ENCODE data around the gene CATSPERB. TPM values are rescaled to one million over a fixed set of nuclear protein-coding genes. Genes with fewer than 3 reads are reported as not detected.

CATSPERB gene
- total RNA-seq, 1 donor from 2014 or later: not detected

GRCh38 chr14:91586410-91586809 is 145.5 kb downstream of the CATSPERB start:
- H3K36me3 Mint-ChIP-seq (ENCODE audit: low read depth): peaks cover 2% of the 10 kb centered on the region
- H3K4me3 Mint-ChIP-seq: no peak overlapping the region
- DNase-seq: no peak
- peaks cover 11% of the 10 kb centered on the region for H3K27me3 Mint-ChIP-seq
- no peak for ATAC-seq (ENCODE audit: low read depth)
- ChIA-PET POLR2A (no interaction called here), CTCF (no interaction called here)
- TF ChIP-seq, protein P1, sequence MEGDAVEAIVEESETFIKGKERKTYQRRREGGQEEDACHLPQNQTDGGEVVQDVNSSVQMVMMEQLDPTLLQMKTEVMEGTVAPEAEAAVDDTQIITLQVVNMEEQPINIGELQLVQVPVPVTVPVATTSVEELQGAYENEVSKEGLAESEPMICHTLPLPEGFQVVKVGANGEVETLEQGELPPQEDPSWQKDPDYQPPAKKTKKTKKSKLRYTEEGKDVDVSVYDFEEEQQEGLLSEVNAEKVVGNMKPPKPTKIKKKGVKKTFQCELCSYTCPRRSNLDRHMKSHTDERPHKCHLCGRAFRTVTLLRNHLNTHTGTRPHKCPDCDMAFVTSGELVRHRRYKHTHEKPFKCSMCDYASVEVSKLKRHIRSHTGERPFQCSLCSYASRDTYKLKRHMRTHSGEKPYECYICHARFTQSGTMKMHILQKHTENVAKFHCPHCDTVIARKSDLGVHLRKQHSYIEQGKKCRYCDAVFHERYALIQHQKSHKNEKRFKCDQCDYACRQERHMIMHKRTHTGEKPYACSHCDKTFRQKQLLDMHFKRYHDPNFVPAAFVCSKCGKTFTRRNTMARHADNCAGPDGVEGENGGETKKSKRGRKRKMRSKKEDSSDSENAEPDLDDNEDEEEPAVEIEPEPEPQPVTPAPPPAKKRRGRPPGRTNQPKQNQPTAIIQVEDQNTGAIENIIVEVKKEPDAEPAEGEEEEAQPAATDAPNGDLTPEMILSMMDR (IDR thresholded peaks at IDR 0.05): no peak
- no peaks in the 10 kb centered on the region for H3K4me1 Mint-ChIP-seq
- intact Hi-C loops (cut with micrococcal nuclease): no loop called here
- no peak overlapping the region for H3K27ac Mint-ChIP-seq
- peaks cover 13% of the 10 kb centered on the region for H3K9me3 Mint-ChIP-seq

- peaks cover 13% of the 10 kb centered on the region for H3K9me3 Mint-ChIP-seq
- ChIA-PET CTCF (no interaction called here), POLR2A (no interaction called here)
- peaks cover 11% of the 10 kb centered on the region for H3K27me3 Mint-ChIP-seq
- intact Hi-C loops (cut with micrococcal nuclease): no loop called here
- H3K4me1 Mint-ChIP-seq: no peaks in the 10 kb centered on the region
- no peak overlapping the region for H3K27ac Mint-ChIP-seq
- ATAC-seq (ENCODE audit: low read depth): no peak
- H3K36me3 Mint-ChIP-seq (ENCODE audit: low read depth): peaks cover 2% of the 10 kb centered on the region
- TF ChIP-seq, protein P1 (IDR thresholded peaks at IDR 0.05): no peak
- no peak for DNase-seq
- no peak overlapping the region for H3K4me3 Mint-ChIP-seq
These were observed 146.0 kb downstream of the CATSPERB start for GRCh38 chr14:91585856-91586255.

DNA sequence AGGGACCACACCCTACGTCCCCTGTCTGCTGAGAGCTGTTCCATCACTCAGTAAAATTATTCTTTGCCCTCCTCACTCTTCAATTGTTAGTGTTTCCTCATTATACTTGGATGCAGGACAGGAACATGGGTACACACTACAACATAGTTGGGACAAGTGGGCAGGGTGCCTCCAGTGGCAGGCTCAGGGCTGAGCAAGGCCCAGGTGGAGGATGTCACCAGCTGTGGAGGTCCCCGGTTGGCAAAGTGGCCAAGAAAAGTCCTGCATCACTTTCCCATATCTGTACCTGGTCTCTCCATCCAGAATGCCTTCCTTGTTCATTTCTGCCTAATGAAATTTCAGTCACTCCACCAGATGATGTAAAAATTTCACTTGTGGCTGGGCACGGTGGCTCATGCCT is 149.1 kb downstream of the CATSPERB start:
- no peak overlapping the region for H3K27ac Mint-ChIP-seq
- POLR2A ChIA-PET: no interaction called here

GRCh38 chr14:91580876-91581577 is 150.9 kb downstream of the CATSPERB start:
- intact Hi-C loops (cut with micrococcal nuclease): no loop called here
- DNase-seq (no peak), ATAC-seq (ENCODE audit: low read depth) (no peak)
- TF ChIP-seq, protein P1 (IDR thresholded peaks at IDR 0.05): no peak
- Mint-ChIP-seq H3K36me3 (ENCODE audit: low read depth) (peaks cover 2% of the 10 kb centered on the region), H3K4me1 (no peaks in the 10 kb centered on the region), H3K9me3 (peaks cover 11% of the 10 kb centered on the region), H3K4me3 (no peak overlapping the region), H3K27me3 (peaks cover 14% of the 10 kb centered on the region), H3K27ac (no peak overlapping the region)
- ChIA-PET POLR2A (no interaction called here), CTCF (interaction anchor here (0.5 to 1.1 kb wide), 2 partner anchors 26 to 46 kb away, joined by 3 read pairs; no protein-coding TSS in a partner anchor)

More for the DNA sequence above, 149.1 kb downstream of the CATSPERB start:
- TF ChIP-seq, protein P1 (IDR thresholded peaks at IDR 0.05): no peak
- H3K4me3 Mint-ChIP-seq: no peak overlapping the region
- intact Hi-C loops (cut with micrococcal nuclease): loop anchor here (1.0 kb wide), 1 partner anchor 25 kb away; no protein-coding TSS in a partner anchor
- CTCF ChIA-PET: no interaction called here
- H3K27me3 Mint-ChIP-seq: peaks cover 15% of the 10 kb centered on the region
- no peaks in the 10 kb centered on the region for H3K4me1 Mint-ChIP-seq
- H3K36me3 Mint-ChIP-seq (ENCODE audit: low read depth): peaks cover 2% of the 10 kb centered on the region
- DNase-seq: no peak
- ATAC-seq (ENCODE audit: low read depth): no peak
- H3K9me3 Mint-ChIP-seq: peaks cover 13% of the 10 kb centered on the region

DNA sequence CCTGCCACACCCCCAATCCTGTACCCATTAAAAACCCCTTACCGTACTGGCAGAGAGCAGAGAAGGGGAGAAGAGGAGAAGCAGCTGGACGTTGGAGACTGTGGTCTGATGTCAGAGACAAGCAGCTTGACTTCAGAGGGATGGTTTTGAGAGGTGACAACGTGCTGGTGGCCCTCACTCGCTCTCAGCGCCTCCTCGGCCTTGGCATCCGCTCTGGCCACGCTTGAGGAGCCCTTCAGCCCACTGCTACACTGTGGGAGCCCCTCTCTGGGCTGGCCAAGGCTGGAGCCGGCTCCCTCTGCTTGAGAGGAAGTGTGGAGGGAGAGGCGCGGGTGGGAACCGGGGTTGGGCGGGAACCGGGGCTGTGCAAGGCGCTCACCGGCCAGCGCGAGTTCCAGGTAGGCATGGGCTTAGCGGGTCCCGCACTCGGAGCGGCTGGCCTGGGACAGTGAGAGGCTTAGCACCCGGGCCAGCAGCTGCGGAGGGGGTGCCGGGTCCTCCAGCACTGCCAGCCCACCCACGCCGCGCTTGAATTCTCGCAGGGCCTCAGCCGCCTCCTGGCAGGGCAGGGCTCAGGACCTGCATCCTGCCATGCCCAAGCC is 154.2 kb downstream of the CATSPERB start:
- TF ChIP-seq, protein P1 (IDR thresholded peaks at IDR 0.05): no peak
- Mint-ChIP-seq H3K4me1 (peaks cover 14% of the 10 kb centered on the region), H3K36me3 (ENCODE audit: low read depth) (no peaks in the 10 kb centered on the region), H3K9me3 (no peaks in the 10 kb centered on the region), H3K27me3 (peaks cover 22% of the 10 kb centered on the region), H3K4me3 (no peak overlapping the region), H3K27ac (no peak overlapping the region)
- ATAC-seq (ENCODE audit: low read depth) (no peak), DNase-seq (no peak)
- CTCF ChIA-PET: no interaction called here
- POLR2A ChIA-PET: no interaction called here
- intact Hi-C loops (cut with micrococcal nuclease): no loop called here
